Lower lobe of right lung (tissue), 2 donors: ENCODE results near the gene HYPK. TPM values are rescaled to one million over a fixed set of nuclear protein-coding genes. Genes with fewer than 3 reads are reported as not detected.

ENCODE experiments used
- ATAC-seq, 2 donors: fragments of 200-7000 bp; cut with Tn5 transposase; one replicate each; pipeline ENCODE4 v1.9.1; 2020 to 2022; ENCODE audit warnings: mild to moderate bottlenecking in 2 of 2, moderate library complexity in 2 of 2
- DNase-seq: peaks from one replicate; pipeline ENCODE4 v3.0.0-alpha.2; 2020
- H3K27ac ChIP-seq: fragments of 200-600 bp; one replicate; pipeline ENCODE4 v1.8.0; 2022
- H3K27me3 ChIP-seq: fragments of 200-600 bp; one replicate; pipeline ENCODE4 v1.8.0; 2022; ENCODE audit warnings: low read depth
- H3K36me3 ChIP-seq: fragments of 200-600 bp; one replicate; pipeline ENCODE4 v1.8.0; 2022; ENCODE audit warnings: mild to moderate bottlenecking
- H3K4me1 ChIP-seq: fragments of 200-600 bp; one replicate; pipeline ENCODE4 v1.8.0; 2022
- H3K4me3 ChIP-seq: fragments of 200-600 bp; one replicate; pipeline ENCODE4 v1.8.0; 2022; ENCODE audit warnings: mild to moderate bottlenecking
- H3K9me3 ChIP-seq: fragments of 200-600 bp; one replicate; pipeline ENCODE4 v1.8.0; 2022
- CTCF ChIP-seq: fragments of 200-600 bp; IDR thresholded peaks from one replicate; pipeline ENCODE4 v1.8.0; 2022; ENCODE audit warnings: antibody characterized with exemption, mild to moderate bottlenecking
- intact Hi-C: fragments of 100-400 bp; cut with DNase I; formaldehyde crosslinking; loops from one replicate; pipeline ENCODE4 v1.11.0; 2022
- total RNA-seq: library from RNA; stranded (reverse); fragmentation: NEBNext Ultra II Directional; extraction: Animal tissue kit (Norgen Biotek cat#: 25700); gene quantifications from one replicate; pipeline ENCODE4 v1.2.1, GENCODE V29; 2021
- donor health status: DM: no; HTN: yes; CAD: no; lungs with severe emphysema.

HYPK gene
- total RNA-seq, 1 donor from 2014 or later, result 13.2 TPM

- Histone ChIP-seq H3K4me3 (peak overlapping the region; percentile 78), H3K36me3 (peaks cover 28% of the 10 kb centered on the region), H3K27ac (peak overlapping the region; percentile 88), H3K4me1 (peaks cover 24% of the 10 kb centered on the region), H3K9me3 (no peaks in the 10 kb centered on the region), H3K27me3 (no peaks in the 10 kb centered on the region)
- peak; percentile 27 to 31 for ATAC-seq
- intact Hi-C loops, result no loop called here
- DNase-seq, result peak; percentile 52
- no peak for TF ChIP-seq CTCF
These were observed 24.2 kb upstream of the HYPK start for GRCh38 chr15:43776101-43776717.

- intact Hi-C loops, result no loop called here
- peak within 1 kb of the TSS; percentile 88 for H3K27ac ChIP-seq
- no peak for TF ChIP-seq CTCF
- no peaks in the 10 kb centered on the region for H3K27me3 ChIP-seq
- H3K4me1 ChIP-seq, result peaks cover 24% of the 10 kb centered on the region
- DNase-seq (peak; percentile 89), ATAC-seq (peak; percentile 94 to 96)
- peak within 1 kb of the TSS; percentile 78 for H3K4me3 ChIP-seq
- H3K9me3 ChIP-seq, result no peaks in the 10 kb centered on the region
- H3K36me3 ChIP-seq, result peaks cover 22% of the 10 kb centered on the region
These were observed 23.6 kb upstream of the HYPK start, which contains the start of gene ELL3 for GRCh38 chr15:43776718-43777266. Gene ELL3 (minus strand): TSS chr15:43776966. CDS start chr15:43776901, 65 bp downstream.

DNA sequence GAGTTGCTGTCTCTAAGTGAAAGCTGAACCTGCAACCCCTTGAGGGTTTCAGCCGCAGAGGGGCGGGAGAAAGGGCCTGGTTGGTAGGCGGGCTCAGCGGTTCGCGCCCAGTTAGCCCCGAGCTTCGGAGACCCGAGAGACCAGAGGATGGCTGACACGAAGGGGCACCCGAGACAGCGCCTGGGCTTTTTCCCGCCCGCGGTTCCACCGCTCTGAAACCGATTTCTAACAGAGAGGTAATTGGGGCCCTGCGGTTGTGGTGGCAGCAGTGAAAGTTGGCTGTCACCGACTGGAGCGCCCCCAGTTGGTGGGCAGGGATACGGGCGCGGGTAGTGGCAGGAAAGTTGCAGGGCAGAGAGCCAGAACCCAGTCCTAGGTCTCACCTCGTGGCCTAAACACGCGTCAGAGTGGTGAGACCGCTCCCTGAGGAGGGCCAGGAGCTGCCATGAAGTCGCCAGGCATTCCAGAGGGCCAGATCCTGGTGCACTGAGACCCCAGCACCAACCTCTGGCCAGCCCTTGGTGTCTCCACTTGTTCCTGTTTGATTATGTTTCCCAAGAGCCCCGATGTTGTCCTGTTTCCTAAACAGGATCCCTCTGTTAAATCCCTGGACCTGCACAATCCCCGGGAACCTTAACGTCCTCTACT, 23.0 kb upstream of the HYPK start:
- H3K27me3 ChIP-seq, result no peaks in the 10 kb centered on the region
- intact Hi-C loops, result no loop called here
- ATAC-seq (peak; percentile 89 to 91), DNase-seq (peak; percentile 88)
- H3K4me1 ChIP-seq, result peaks cover 24% of the 10 kb centered on the region
- H3K9me3 ChIP-seq, result no peaks in the 10 kb centered on the region
- H3K36me3 ChIP-seq, result peaks cover 16% of the 10 kb centered on the region
- peak overlapping the region; percentile 78 for H3K4me3 ChIP-seq
- peak overlapping the region; percentile 88 for H3K27ac ChIP-seq
- TF ChIP-seq CTCF, result peak; percentile 79

GRCh38 chr15:43779016-43779415, 21.4 kb upstream of the HYPK start:
- peaks cover 2% of the 10 kb centered on the region for H3K36me3 ChIP-seq
- H3K9me3 ChIP-seq, result no peaks in the 10 kb centered on the region
- intact Hi-C loops, result no loop called here
- DNase-seq (no peak), ATAC-seq (no peak)
- H3K27me3 ChIP-seq, result no peaks in the 10 kb centered on the region
- H3K4me1 ChIP-seq, result peaks cover 24% of the 10 kb centered on the region
- no peak overlapping the region for H3K4me3 ChIP-seq
- no peak overlapping the region for H3K27ac ChIP-seq
- TF ChIP-seq CTCF, result no peak

DNA sequence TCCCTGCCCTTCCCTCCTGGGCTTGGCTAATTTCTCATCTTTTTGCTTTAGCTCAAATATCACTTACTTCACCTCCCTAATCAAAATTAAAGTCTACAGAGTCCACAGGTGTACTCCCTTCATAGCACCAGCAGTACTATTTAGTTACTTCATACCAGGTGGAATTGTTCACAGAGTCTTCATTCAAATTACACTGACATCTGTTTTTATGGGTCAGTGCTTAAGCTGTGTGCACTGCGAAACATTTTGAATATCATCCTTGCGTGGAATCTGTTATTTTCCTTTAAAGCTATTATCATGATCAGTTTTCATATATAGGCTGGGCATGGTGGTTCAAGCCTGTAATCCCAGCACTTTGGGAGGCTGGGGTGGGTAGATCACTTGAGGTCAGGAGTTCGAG, 11.0 kb upstream of the HYPK start:
- TF ChIP-seq CTCF, result no peak
- no peaks in the 10 kb centered on the region for H3K27me3 ChIP-seq
- no peak overlapping the region for H3K27ac ChIP-seq
- H3K9me3 ChIP-seq, result no peaks in the 10 kb centered on the region
- intact Hi-C loops, result no loop called here
- peaks cover 15% of the 10 kb centered on the region for H3K4me1 ChIP-seq
- H3K4me3 ChIP-seq, result no peak overlapping the region
- H3K36me3 ChIP-seq, result peaks cover 10% of the 10 kb centered on the region
- DNase-seq (no peak), ATAC-seq (no peak)
